Measurements from ENCODE around the gene TNPO1. TPM values are rescaled to one million over a fixed set of nuclear protein-coding genes. Genes with fewer than 3 reads are reported as not detected.

Gene TNPO1
- total and polyA plus RNA-seq, 2 of the 13 experiments (the other 11 are each of a cell fraction or from before 2014, with no cell fraction given): 26.7 to 123 TPM

GRCh38 chr5:72814864-72815263 is 1.6 kb upstream of the TNPO1 start:
- no peak overlapping the region for H2AFZ ChIP-seq (ENCODE audit: low read length)
- H3K27ac ChIP-seq (ENCODE audit: extremely low read length, insufficient read depth, low read length): no peak overlapping the region
- H3K9ac ChIP-seq (ENCODE audit: insufficient read depth, low read depth, low read length): no peak overlapping the region
- ATAC-seq (no peak), DNase-seq (ENCODE audit: low spot score) (no peak), FAIRE-seq (peak; percentile 30)
- H3K79me2 ChIP-seq (ENCODE audit: insufficient read depth, low read length): no peaks in the 10 kb centered on the region
- H3K4me2 ChIP-seq (ENCODE audit: low read depth, low read length): no peak overlapping the region
- H3K4me3 ChIP-seq (replicated peaks in 1 of 3; ENCODE audit: insufficient read depth in 1 of 3, low read depth in 2 of 3, low read length in 3 of 3): no peak overlapping the region
- in situ Hi-C loops (cut with HindIII; ENCODE audit: extremely low pct_ligation_motif_present, low pct_unique_long_range_greater_than_20kb) (loop anchor here (5.0 to 10.0 kb wide), 2 partner anchors 203 to 450 kb away; no protein-coding TSS in a partner anchor), intact Hi-C loops (cut with micrococcal nuclease; ENCODE audit: unreplicated experiment) (no loop called here)
- ChIA-PET CTCF (ENCODE audit: low intra/inter-chr PET ratio, low total read pairs) (no interaction called here), POLR2A (no interaction called here)
- no peaks in the 10 kb centered on the region for H3K9me3 ChIP-seq (ENCODE audit: low read length)
- H3K4me1 ChIP-seq (ENCODE audit: insufficient read depth, low read length): peaks cover 22% of the 10 kb centered on the region
- 42% methylated on average over 1 of the region's 1 CpG for WGBS (ENCODE audit: low lambda C conversion rate)
- H3K36me3 ChIP-seq (replicated peaks in 1 of 2; ENCODE audit: control insufficient read depth in 1 of 2, insufficient read depth in 2 of 2, low read length in 2 of 2): no peaks in the 10 kb centered on the region
- peaks cover 0 to 2% of the 10 kb centered on the region in 2 experiments; a peak in 2 of 5 replicates for H3K27me3 ChIP-seq (ENCODE audit: control insufficient read depth in 1 of 2, insufficient read depth in 2 of 2, low read length in 2 of 2)
- no peaks in the 10 kb centered on the region for H4K20me1 ChIP-seq (ENCODE audit: insufficient read depth, low read length)
- BruUV-seq (replicated peaks): no TSS peak
- no peak for TF ChIP-seq BCLAF1 (IDR thresholded peaks at IDR 0.05)
- no peak for TF ChIP-seq ZNF274 (CRISPR knock-in tag; IDR thresholded peaks at IDR 0.05)
- no peak for TF ChIP-seq CBFB (CRISPR knock-in tag; IDR thresholded peaks at IDR 0.05)
- peak; percentile 43 to 73; a peak in 3 of 4 replicates for TF ChIP-seq MAFK (conservative IDR thresholded peaks at IDR 0.05 in 1 of 2, IDR thresholded peaks at IDR 0.05 in 1 of 2; ENCODE audit: low read length in 2 of 2)
- no peak for TF ChIP-seq PHB2 (IDR thresholded peaks at IDR 0.05; ENCODE audit: partially characterized antibody)
- peak; percentile 62; the same call in 1 of the 2 replicates for TF ChIP-seq MAFF (IDR thresholded peaks at IDR 0.05; ENCODE audit: low read depth, low read length)
- TF ChIP-seq ZNF362 (CRISPR knock-in tag; IDR thresholded peaks at IDR 0.05; ENCODE audit: borderline replicate concordance): no peak
- TF ChIP-seq WIZ (CRISPR knock-in tag; IDR thresholded peaks at IDR 0.05): no peak
- TF ChIP-seq ZNF10 (CRISPR knock-in tag; IDR thresholded peaks at IDR 0.05; ENCODE audit: borderline replicate concordance, low read depth): no peak
